ENCODE measurements around the gene BCAS3.

Gene BCAS3

DNA sequence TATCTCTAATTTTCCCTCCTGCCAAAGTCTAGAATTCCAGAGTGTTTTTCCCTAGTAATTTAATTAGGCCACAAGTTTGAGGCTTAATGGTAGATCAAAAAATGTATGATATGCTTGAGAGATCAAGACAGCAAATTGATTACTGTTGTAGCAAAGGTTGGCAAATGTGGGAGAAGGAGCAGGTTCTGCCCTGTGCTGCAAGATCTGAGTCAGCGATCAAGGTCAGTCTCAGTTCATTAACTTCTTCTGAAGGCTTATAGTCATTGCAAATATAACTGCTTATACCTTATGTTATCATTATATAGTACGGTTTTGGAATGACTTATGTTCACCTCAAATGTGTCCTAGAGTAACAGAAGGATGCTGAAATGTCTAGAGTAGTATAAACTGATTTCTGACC, 490.9 kb downstream of the BCAS3 start:
- no peak for DNase-seq

DNA sequence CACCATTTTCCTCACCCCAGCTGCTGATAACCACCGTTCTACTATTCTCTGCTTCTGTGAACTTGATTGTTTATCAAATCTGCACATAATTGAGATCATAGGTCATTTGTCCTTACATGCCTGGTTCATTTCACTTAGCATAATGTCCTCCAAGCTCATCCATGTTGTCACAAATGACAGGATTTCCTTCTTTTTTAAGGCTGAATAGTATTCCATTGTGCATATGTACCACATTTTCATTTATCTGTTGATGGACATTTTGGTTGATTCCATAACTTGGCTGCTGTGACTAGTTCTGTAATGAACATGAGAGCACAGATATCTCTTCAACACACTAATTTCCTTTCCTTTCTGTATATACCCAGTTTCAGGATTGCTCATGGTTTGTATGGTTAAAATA, 496.7 kb downstream of the BCAS3 start:
- DNase-seq, result no peak

DNA sequence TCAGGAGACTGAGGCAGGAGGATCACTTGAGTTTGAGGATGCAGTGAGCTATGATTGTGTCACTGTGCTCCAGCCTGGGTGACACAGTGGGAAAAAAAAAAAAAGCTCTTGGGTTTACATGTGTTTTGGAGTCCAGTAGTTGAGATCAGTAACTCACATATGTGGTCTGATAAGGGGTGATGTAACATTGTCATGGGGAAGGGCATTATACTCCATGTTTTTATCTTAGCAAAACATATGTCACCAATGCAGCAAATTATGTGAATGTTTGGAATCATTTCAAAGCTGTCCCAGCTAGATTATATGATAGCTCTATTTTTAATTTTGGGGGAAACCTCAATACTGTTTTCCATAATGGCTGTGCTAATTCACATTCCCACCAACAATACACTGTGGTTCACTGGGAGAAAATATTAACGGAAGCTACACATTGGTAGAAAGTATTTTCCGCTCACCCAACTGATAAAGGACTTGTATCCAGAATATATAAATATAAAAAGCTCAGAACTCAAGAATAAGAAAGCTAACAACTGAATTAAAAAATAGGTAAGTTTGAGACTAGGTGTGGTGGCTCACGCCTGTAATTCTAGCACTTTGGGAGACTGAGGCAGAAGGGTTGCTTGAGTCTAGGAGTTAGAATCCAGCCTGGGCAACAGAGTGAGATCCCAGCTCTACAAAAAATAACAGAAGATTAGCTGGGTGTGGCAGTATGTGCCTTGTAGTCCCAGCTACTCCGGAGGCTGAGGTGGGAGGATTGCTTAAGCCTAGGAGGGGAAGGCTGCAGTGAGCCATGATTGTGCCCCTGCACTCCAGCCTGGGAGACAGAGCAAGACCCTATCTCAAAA, 497.9 kb downstream of the BCAS3 start:
- DNase-seq, result no peak

DNA sequence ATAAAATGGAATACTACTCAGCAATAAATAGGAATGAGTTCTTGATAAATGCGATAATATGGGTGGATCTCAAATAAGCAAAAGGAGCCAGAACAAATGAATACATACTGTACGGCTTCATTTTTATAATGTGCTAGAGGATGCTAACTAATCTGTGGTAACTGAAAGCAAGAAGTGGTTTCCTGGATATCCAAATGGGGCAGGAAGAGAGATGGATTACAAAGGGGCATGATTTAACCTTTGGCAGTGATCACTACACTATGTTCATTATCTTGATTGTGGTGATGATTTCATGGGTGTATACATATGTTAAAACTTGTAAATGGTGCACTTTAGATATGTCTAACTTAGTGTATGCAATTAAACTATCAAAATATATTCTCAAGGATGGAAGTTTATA, 499.7 kb downstream of the BCAS3 start:
- no peak for DNase-seq

DNA sequence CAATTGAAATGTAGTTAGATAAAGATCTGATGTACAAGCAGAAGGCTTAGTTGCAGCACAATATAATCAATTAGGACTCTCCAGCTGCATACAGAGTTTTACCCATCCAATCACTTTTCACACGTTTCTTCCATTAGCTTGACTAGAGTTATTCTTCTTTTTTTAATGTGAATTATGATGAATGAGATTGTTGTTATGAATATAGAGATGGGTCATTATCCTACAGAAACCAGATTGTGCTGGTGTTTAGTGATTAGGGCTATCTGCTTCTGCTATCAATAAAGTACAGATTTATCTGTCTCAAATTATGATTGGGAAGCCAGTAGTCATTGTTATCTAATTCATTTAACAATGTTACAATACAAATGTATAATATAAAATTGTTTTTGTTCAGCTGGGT, 500.6 kb downstream of the BCAS3 start:
- DNase-seq, result no peak

DNA sequence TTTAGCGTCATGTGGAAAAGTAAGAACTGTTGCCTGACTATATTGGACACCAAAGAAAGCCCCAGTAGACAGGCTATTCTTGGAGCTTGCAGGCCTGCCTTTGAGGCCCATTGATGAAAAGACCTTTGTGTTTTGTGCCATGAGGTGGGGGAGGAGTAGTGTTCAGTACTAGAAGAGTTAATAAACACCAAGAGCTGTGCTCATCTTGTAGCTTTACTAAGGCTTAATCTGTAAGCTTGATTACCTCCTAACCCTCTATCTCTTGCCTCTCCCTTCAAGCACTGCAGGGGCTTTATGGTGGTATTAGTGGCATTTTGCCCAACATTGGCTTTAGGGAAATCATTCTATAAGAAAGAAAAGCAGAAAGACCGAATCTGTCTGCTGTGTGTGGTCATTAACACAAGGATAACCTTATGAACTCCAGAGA, 501.7 kb downstream of the BCAS3 start:
- no peak for DNase-seq

DNA sequence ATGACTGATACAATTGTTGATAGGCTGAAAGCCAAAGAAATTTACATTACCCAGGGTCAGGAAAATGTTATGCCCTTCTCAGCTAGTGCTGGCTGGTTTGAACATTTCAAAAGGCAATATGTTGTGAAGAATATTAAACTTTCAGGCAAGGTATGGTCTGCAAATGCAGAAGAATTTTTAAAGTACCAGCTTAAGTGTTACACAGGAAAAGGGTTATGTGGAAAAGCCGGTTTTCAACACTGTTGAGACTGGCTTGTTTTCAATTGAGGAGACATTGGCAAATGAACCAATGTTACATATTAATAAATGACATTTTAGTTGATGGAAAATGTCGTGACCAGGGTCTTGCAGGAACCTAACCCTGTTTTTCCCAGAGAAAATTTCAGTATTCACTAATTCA, 506.1 kb downstream of the BCAS3 start:
- no peak for DNase-seq

DNA sequence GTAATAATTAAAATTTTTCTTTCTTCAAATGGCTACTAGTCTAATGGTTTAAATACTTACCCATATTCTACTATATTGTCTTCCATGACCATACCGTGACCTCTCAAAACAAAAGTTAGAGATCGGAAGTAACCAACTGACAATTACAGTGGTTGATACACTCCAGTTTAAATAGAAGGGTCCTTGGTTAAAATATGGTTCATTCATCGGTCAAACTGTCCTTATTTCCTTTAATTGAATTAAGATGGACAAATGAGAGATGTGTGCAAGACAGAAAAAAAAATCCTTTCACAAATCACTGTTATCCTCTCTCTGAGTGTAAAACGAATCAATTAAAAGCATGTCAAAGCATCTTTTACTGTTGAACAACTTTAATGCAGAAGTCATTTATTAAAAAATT, 507.7 kb downstream of the BCAS3 start:
- DNase-seq, result no peak

DNA sequence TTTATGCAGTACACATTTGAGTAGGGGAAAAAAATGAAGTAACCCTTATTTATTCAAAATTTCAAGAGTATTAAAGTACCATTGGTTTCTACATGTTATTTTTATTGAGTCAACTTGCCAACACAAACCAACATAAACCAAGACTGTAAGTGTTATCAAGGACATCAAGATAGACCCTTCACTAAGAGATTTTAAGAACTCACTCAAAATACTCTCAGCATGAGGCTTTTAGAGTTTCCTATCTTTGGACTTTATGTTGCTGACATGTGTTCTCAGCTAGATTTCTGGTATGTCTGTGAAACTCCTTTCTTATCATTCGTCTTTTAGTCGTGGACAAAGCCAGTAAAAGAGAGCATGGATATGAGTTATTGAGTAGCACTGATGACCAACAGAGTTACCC, 509.4 kb downstream of the BCAS3 start:
- DNase-seq, result no peak

DNA sequence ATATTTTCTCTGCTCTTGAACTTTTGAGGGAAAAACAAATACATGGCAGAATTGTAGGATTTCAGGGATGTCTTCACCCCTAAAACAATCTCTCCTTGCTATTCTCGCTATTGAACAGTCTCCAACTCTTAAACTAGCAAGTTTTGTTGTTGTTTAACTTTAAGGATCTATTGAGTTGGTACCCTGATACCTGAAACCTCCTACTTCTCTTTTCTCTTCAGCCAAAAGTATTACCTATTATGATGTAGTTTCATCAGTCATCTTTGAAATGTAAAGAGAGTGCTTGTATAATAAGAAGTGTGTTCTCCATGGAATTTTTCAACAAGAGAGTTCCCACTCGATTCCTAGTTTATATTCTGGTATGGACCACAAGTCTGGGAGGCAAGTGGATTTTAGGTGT, 510.4 kb downstream of the BCAS3 start:
- no peak for DNase-seq

DNA sequence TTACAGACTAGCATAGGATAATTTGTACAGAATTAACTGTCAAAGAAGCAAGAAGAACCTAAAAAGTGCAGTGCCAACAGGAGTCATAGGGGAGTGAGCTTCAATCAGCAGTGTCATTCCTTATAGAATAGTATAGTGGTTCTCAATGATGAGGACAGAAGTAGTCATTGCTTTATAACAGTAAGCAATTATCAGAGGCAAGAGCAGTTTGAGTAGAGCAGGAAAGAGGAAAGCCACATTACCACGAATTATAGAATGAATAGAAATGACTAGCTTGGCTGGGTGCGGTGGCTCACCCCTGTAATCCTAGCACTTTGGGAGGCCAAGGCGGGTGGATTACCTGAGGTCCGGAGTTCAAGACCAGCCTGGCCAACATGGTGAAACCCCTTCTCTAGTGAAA, 512.3 kb downstream of the BCAS3 start:
- DNase-seq, result no peak

DNA sequence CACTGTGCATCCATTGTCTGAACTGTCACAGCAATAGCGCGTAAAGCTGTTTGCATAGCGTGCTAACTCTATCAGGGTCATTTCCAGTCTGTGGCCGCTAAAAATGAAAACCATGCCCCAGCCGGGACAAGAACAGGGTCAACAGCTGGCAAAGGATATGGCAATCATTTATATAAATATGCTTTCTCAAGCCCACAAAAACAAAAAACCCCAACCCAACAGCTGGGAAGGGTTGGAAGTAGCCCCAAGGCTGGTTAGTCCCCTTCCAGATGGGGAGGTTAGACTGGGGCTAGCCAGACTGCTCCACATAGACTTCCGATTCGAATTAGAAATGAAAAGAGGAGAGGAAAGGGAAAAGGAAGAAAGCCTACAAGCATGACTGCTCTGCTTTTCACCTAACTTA, 518.7 kb downstream of the BCAS3 start:
- no peak for DNase-seq

DNA sequence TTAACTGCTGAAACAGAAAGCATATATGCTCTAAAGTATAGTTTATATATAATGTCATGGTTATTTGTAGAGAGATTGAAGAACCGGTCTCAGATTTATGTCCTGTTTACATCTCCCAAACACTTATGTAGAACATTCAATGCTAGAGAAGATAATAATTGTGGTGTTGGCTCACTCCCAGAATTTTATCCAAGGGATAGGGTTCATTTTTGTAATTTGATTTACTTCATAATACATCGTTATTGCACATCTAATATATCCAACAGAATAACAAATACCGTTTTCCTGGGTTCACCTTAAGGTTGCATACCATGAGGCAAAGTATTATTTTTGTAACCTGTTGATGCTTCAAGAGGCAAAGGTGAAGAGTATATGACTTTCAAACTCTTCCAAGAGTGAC, 519.1 kb downstream of the BCAS3 start:
- DNase-seq, result no peak

DNA sequence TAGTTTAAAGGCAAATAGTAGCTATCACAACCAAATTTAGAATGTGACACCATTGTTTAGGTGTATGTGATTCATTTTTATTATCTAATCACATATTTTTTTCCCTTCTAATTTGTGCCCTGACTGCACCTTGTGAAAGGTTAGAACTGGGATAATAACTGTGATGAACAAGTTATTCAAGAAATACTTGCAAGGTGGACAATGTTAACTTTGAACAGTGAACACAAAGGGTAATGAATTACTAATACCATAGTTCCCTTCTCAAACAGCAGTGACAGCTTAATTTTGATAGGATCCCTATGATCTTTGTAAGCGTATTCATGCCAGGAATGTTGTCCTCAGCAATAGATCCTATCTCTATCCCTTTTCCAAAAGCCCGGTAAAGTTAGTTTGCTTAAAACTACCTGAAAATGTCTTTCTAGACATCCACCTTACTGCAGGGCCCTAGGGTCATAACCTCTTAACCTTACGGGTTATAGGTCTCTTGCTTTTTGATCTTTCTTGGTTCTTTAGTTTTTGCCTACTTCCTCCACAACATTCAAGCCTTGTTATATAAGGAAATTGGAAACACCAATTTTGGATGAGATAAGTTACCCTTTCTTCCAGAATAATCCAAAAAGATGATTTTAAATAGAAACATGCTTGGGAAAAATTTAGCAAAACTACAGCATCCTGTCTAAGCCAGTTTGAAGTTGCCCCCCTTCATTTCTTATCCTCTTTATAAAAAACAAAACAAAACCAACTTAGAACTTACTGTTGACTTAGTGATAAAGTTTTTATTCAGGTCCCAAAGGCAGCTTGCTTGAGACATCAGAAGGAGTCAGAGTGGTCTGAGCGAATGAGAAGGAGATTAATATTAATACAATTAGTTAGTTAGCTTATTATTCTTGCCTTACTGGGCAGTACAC, 522.0 kb downstream of the BCAS3 start:
- DNase-seq, result no peak

DNA sequence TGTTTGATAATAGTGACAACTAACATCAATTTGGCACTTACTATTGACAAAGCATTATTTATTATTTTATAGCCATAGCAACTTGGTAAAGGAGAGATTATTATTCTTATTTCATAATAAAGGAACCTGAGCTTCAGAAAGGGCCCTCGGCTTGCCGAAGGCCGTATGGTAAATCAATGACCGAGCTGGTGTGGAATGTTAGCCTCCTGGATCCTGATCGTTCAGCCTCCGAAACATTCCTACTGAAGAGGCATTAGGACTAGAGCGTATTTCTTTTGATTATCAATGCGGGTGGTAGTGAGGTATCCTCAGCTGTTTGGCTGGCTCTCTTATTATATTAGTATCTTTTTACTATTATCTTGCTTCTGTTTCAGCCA, 522.7 kb downstream of the BCAS3 start:
- DNase-seq, result no peak

DNA sequence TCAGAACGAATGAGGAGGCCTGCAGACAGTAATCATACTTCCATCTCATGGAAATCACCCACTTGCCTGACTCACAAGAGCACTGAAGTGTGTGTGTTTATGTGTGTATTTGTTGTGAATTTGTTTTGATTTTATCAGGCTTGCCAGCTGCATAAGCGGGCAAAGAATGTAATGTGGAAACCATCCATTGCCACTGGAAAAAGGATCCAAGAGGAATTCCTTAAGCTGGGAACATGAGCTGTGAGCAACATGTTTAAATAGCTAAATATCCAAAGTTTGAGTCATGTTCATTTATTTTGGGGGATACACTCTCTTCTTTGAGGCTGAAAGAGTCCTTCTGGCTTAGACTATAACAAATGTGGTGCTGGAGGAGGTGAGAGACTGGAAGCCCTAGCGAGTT, 523.6 kb downstream of the BCAS3 start:
- no peak for DNase-seq

DNA sequence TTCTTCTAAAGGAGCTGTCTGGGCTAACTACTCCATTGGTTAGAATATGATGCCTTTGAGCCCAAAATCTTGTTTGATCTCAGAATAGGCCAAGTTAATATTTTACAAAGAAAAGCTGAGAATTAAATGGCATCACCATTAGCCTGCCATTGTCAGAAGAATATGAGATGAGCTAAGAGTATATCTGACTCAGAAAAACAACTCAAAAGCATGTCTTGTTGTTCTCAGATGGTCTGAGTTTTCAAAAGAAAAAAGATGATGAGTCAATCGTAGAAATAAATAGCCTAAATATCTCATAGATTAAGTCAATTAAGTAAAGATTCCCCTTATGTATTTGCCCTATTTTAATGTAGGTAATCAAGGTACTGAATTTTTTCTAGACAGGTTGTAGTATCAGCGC, 524.9 kb downstream of the BCAS3 start:
- no peak for DNase-seq

DNA sequence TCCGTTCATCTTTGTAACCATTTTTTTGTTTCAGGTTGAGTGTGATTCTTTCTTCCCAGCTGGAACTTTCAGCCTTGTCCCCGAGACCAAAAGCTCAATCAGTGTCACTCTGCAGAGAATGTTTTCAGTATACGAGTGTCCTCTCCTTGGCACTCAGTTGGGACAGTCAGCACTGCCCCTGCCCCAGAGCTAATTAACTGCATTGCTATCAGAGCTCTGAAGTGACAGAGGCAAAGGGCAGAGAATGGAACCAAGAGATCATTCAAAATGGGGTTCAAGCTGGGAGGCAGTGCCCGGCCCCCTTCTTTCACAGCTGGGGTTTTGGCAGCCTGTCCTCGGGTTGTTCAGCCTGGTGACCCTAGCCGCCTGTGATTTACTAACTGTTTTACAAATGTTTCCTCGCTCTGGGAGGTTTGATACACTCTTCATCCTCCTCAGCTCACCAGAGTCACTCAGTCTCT, 526.0 kb downstream of the BCAS3 start:
- DNase-seq, result no peak

DNA sequence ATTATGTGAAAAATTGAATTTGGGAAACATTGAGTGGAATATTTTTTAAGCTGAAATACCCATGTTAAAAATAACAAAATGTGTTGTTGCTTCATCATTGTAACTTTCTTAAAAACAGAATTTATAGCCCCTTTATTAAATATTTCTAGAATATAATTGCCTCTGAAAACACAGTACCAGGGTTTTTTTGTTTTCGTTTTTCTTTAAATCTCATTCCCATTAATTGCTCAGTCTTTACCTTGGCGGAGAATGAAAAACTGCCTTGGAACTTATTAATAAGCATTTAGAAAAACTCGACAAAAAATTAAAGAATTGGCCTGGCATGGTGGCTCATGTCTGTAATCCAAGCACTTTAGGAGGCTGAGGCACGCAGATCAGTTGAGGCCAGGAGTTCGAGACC, 526.8 kb downstream of the BCAS3 start:
- DNase-seq, result no peak

DNA sequence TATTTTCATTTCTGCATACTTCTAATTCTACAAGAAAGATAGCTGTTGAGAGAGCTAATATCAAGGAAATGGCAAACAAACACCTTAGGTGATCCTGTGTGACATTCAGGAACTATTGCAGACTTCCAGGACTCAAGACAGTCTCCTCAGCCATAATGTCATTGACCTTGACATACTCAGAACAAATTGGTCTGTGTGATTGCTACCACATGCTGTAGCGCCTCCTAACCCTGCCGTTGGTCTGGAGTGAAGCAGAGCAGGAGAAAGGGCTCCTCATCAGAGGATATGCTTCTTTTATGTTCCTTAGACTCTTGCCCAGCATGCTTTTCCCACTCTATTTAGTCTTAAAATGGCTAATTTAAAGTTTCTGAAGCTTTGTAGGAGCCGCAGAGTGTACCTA, 527.8 kb downstream of the BCAS3 start:
- DNase-seq, result no peak

DNA sequence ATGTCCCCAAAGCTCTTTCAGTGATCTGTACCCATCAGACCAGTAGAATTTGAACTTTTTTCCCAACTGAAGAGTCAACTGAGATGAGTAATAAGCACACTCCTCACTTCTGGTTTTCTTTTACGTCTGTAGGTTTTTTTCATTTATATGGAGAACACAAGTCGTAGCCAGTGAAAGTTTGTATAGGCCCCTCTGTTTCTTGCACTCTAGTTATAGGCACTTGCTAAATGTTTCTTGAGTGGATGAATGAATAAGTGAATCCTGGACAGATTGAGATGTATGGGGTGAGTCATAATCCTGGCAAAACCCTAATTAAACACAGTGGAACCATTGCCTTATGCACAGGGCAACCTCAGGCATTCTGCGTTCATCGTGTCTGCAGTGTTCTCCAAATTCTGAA, 528.3 kb downstream of the BCAS3 start:
- no peak for DNase-seq

DNA sequence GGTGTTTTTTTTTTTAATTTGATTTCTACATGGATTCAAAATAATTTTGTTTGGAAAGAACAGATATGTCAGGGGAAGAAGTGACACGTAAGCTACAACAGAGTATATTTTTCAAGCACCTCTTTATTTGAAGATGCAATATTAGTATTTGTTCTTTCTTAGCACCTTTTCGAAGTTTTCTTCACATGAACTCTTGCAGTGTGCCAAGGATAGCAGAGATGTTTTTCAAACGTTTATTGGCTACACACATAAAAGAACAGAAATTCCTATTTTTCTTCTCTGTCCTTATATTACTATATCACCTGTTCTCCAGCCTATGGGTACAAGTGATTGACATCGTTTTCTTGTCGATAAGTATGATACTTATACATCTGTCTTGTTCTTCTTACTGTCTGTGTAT, 529.3 kb downstream of the BCAS3 start:
- no peak for DNase-seq

DNA sequence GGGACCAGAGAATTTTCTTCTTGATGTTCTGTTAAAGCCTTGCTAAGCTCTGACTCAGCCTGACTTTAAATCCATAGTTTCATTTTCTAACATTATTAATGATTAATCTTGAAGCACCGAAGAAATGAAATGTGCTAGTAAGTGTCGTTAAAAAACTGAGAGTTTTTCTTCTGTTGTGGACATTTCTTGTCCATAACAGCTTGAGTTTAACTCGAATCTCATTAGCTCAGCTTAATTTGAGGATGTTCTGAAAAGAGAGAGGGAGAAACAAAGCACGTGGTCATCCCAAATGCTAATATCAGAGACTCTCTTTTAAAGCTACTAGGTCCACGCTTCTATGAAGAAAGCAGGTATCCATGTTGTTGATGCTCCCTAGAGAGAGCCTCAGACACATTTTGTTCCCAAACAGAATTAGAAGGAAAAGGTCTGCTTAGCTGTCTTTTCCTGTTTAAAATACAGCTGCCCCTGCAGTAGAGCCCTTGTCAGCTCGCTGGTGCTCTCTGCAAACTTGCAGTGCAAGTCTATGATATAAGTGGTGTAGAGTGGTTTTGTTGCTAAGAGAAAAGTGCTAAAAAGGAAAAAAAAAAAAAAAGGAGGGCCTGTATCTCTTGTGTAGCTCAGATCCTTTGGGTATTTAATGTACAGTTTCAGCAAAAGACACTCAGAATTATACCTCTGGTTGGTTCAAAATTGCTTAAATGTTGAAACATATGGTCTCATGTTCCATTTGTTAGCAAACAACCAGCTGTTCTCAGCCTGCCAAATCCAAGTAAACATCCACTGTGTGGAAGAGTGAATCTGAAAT, 530.9 kb downstream of the BCAS3 start:
- no peak for DNase-seq

DNA sequence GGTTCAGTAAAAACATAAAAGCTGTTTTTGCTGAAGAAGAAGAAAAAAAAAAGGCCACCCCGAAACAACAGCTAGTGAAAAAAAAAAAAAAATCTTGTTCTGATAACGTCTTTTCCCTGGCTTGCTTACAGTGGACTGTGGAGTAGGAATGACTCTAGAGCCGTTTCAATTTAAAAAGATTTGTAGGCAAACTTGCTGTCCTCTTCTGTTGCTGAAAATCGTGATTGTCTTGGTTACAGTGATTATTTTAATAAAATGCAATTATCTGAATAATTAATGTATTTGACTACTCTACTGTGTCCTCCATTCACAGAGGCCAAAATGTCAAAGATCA, 531.4 kb downstream of the BCAS3 start:
- no peak for DNase-seq

All from DMS153 (cell line).